ENCODE data around the gene ZBTB7C.
A peak's percentile ranks its signal among the peaks of the same experiment; 100 is the strongest.

Gene ZBTB7C

DNA sequence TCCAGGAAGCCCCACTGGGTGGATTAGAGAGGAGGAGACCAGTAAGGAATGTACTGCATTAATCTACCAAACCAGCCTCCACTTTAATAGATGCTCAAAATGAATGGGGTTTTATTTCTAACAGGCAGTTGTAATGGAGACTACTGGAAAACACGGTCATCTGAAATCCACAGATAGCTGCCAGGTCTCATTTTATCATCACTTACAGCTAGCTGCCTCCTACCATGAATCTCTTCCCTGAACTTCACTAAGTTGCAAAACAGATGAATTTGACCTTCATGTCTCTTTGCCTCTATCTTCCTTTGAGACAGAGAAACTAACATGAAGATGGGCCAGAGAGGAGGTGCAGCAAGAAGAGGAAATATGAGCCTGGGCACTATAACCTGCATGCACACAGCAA is 21.9 kb downstream of the ZBTB7C start:
- no peak for DNase-seq

DNA sequence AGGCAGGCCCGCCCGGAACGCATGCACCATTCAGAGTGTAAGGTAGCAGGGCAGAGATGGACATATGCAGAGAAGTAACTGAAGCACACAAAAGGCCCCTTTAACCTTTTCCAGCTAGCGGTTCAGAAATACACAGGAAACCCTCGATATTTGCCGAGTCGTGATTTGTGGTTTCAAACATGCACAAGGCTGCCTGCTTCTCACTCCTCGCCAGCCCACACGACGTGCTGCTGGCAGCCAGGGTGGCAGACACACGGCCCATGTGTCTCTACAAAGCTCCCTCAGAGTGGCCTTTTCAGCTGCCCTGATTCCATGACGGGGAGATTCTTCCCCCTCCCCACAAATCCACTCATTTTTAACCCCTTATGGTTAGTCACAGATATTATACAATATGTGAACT is 23.6 kb downstream of the ZBTB7C start:
- no peak for DNase-seq

DNA sequence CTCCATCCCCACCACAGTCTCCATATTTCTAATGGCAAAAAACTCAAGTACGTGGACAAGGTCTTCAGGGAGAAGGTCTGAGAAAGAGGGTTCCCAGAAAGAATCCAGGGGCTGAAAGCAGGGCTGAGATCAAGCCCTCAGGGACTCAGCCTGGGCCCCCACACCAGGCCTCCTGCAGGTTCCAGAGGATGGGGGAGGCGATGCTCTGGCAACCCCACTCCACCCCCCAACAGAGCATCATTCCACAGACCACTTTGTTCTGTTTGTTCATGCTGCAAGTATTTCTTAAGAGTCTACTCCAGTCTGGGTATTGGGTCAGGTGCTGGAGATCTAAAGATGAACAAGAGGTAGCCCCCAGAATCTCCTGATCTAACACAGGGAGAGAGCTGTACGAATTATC is 32.2 kb downstream of the ZBTB7C start:
- DNase-seq: no peak

DNA sequence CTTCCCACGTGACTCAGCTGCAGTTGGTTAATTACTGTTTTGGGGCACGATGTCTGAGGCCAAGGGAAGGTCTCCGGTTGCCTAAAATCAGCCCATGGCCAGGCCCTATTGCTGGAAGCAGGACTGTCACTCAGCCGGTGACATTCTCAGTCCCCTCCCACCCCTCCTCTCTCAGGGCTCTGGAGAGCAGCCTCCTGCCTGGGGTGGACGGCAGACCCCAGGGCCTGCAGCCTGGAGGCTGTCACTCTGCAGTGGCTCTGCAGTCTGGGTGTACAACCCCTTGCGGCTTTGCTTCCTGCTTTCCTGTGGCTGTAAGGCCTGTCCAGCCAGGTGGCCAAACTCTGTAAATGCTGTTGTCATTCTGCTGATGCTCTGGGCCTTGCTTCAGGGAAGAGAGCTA is 32.8 kb downstream of the ZBTB7C start:
- DNase-seq: no peak

- DNase-seq: no peak
Measured at GRCh38 chr18:48375150-48375800, 33.9 kb downstream of the ZBTB7C start.

DNA sequence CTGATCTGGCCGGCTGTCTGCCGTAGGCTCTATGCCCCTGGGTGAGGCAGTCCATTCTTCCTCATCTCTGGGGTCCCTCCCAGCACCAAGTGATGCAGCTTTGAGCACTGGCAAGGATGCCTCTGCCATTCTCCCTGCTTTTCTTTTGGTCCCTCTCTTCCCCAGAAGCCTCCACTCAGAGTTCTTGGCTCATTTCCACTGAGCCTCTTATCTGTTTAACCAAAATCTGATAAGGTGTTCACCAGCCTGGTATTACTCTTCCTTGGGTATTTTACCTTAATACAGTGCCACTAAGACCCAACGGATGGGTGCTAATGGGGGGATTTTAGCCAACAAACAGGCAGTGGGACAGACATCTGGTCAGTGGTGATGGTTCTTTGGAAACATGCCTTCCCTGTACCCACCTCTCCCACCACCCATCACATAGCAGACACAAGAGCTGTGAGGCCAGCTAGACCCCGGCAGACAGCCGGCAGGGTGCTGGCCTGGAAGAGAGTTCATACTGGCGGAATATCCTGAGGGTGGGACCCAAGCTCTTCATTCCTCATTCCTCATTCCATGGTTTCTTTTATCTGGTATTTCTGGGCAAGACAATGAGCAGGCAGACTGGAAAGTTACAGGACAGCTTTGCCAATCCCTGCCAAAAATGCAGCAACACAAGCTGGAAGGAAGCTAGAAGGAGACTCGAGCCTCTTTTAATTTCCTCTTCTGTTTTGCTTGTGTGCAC is 34.6 kb downstream of the ZBTB7C start:
- DNase-seq: peak; percentile 4

DNA sequence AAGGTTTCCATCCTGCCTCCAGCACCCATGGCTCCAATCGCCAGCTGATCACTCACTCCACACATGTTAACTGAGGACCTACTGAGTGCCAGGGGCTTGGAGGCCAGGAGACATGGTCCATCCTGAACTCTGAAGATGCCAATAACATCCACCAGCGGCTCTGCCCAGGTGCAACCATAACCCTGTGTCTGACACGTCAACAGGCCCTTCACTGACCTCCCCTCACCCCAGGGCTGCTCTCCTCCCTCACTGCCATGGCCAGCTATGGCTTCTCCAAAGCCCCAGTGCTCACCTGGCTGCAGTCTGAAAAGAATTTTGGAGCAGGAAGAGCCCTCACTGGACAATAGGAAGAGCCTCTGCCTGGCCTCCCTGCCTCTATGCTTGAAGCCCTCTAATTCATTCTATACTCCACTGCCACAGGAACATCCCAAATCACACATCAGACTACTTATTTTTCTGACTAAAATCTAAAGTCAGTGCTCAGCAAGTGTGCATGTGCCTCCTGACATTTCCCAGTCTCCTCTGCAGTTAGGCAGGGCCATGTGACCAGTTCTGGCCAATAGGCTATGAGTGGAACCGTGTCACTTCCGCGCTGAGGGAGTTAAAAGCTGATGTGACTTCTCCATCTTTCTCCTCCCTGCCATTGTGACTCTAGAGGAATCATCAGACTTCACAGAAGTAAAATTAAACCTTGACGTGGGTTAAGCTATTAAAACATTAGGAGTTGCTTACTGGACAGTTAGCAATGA is 37.2 kb downstream of the ZBTB7C start:
- no peak for DNase-seq

DNA sequence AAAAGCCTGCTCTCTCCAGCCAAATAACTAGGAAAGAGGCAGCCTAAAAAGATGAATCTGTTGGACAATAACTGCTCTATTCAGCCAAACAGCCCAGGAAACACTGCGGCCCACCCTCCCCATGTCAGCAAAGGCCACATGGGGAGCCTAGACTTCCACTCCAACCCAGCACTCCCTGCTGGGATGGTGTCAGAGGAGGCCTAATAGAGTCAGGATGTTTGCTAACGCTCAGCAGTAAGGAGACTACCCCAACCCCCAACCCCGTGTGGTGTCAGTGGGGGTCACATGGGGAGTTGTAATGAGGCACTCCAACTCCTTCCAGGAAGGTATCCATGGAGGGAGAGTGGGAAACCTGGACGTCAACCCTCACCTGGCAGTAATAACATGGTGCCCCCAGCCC is 41.6 kb downstream of the ZBTB7C start:
- DNase-seq: no peak

GRCh38 chr18:48365965-48366364 is 43.2 kb downstream of the ZBTB7C start:
- DNase-seq: no peak

DNA sequence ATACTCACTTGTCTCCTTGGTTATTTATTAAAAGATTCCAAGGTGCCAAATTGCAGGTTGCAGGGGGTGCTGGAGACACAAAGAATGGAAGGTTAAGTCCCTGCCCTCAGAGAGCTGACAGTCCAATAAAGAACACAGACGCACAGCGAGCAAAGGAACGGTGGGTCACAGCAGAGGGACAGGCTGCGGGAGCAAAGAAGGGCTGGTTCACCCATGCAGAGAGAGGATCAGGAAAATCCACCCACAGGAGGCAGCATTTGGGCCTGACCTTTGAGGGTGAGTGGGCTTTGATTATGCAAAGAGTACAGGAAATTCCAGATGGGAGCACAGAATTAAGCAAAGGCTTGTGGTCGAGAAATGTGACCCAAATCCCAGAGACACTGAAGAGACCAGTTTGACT is 45.0 kb downstream of the ZBTB7C start:
- DNase-seq: no peak

DNA sequence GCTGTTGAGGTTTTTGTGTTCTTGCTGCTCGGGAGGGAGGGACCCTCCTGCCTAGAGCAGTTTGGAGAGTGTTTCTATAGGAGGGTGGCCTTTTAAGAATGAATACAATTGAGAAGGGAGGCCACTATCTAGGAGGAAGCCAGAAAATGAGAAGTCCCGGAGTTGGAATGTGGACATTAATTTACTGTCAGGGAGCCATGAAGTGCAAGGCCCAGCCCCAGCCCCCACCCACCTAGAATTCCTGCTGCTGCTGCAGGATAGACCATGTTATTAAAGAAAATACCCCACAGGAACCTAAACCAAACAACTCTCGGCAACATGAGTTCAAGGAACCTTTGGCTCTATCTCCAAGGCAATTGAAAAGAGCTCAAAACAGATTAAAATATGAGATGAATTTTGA is 46.0 kb downstream of the ZBTB7C start:
- no peak for DNase-seq

DNA sequence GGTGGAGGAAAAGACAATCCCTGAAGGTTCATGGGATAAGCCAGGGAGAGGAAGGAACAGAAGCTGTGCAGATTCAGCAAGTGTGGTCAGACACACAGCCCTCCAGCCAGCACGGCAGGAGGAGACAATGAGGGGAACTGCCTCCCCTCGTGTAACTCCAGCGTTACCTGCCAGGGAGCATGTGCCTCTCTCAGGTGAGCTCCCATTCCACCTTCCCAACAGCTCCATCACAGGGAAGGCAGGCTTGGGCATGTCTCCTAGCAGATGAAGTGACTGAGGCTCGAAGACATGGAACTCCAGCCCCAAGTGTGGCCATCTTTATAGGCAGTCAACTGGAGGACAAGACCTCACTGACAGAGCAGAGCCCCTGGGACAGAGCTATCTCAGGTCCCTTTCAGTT is 47.4 kb downstream of the ZBTB7C start:
- DNase-seq: no peak

DNA sequence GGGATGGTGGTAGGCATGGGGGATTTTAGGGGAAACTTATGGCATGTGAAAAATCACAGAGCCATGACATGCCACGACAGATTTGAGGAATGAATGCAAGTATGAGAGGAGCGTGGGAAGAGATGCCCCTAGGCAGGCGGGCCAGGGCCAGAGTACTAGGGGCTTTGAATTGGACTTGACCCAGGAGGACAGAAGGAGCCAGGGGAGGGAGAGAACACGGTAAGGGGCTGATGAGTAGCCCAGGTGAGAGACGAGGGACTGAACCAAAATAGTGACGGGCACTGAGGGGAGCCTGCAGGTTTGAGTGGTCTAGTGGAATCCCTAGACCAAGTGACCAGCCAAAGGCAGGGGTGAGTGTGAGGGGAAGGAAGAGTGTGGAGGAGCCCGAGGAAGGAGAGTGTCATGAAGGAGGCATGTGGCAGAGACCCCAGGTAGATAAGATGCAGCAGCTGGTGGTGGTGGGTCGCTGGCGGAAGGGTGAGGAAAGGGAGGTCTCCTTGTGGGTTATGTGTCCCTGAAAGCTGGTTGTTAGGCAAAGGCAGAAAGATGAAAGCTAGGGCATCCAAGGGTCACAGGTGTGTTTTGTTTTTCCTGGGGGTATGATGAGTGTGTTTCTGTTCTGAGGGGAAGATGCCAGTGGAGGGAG is 48.7 kb downstream of the ZBTB7C start:
- no peak for DNase-seq

GRCh38 chr18:48359626-48360025 is 49.6 kb downstream of the ZBTB7C start:
- DNase-seq: no peak

DNA sequence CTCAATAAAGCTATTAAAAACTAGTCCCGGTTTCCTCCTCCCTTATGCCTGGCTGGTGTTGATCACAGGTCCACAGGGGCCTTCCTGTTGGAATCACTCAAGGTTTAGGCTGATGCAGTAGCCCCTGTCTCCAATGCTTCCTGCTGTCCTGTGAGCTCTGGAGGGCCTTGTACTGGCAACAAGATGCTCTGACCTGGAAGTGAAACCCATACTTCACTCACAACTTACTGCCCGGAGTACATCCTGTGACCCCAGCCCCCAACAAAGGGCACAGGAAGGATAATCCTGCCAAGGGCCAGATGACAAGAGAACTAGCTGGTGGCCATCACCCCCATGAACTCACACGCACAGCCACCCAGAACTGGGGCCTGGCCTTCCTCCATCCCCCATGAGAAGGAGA is 50.3 kb downstream of the ZBTB7C start:
- no peak for DNase-seq

- DNase-seq: no peak
Measured at GRCh38 chr18:48356909-48357631, 52.1 kb downstream of the ZBTB7C start.

GRCh38 chr18:48356151-48356745 is 52.9 kb downstream of the ZBTB7C start:
- no peak for DNase-seq

DNA sequence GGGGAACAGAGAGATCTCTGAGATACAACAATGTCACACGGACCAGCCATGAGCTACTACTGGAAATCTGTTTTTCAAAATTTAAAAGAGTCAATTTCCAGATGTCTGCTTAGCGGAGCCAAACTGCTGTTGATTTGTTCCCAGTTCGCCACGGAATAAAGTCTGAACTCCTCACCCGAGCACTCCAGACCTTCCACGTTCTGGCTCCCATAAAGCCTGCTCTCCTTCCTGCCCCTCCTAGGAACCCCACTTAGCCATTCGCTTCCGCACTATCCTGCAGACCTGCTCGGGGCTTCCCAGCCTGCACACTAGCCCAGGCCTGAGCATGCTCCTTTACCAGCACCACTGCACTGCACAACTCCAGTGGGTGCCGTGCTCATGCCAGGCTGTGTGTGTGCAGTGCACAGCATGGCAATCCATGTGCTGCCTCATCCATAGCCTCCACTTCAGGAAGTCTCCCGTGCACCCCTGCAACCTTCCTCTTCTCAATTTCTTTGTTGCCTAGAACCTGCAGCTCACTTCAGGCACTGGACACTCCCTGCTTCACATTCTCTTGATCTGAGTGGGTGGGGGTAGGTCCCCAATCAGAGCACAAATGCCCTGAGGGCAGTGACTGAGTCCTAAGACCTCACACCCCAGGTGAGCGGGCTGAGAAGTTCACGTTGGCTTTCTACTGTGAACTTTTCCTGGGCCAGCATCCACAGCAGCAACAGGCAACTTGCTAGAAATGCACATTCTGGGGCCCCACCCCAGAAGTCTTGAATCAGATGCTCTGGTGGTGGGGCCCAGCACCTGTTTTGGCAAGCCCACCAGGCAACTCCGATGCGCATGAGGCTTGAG is 53.7 kb downstream of the ZBTB7C start:
- no peak for DNase-seq

DNA sequence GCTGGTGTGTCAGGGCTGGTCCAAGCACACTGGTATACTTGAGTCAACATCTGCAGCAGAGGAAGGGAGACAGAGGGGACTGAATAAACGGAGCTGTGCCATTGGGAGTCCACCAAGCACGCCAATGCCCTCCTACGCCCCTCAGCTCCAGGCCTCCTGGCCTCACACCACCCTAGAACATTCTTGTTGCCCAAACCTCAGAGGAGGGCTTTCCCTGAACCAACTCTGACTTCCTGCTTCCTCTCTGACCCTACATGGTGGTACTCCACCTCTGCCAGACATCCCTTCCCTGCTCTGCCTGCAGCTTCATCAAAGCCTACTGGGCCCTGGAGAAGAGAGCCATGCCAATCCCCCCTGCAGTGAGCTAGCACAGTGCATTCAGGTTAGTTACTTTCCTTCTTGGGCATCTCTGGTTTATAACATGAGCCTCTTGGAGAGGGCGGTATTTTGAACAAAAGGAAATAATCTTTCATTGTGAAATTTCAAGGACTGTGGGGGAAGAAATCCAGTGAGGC is 54.4 kb downstream of the ZBTB7C start:
- no peak for DNase-seq

- DNase-seq: no peak
Measured at GRCh38 chr18:48352051-48352755, 57.0 kb downstream of the ZBTB7C start.
